Measurements from ENCODE around the gene SULT2B1. TPM values are rescaled to one million over a fixed set of nuclear protein-coding genes. Genes with fewer than 3 reads are reported as not detected.

Gene SULT2B1
- total RNA-seq, 5 donors from 2014 or later (not counting 1 experiment from before 2014, with no cell fraction given) = not detected

DNA sequence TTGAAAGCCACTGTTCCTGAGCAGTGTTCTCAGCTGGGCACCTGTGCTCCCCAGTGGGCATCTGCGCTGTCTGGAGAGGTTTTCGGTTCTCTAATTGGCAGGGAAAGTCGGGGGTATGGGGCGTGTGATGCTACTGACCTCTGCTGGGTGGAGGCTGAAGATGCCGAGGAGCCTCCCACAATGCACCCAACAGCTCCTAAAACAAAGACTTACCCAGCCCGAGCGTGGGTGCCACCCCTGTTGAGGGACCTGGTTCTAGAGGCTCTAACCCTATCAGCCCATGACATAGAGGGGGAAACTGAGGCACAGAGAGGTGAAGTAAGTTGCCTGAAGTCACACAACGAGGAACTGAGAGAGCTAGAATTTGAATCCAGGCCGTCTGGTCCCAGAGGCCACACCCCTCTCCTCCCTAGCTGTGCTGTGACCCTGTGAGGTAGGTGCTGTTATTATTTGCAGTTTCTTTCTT, 56.9 kb downstream of the SULT2B1 start:
- ChIA-PET CTCF (interaction anchor here in 1 of 2 donors (0.6 to 1.4 kb wide), 9 partner anchors 15 to 236 kb away, joined by 3 to 11 read pairs (median 5); no protein-coding TSS in a partner anchor), POLR2A (no interaction called here)
- peaks cover 0 to 10% of the 10 kb centered on the region in 2 experiments for H3K4me1 ChIP-seq (ENCODE audit: control insufficient read depth in 1 of 2, extremely low read depth in 1 of 2, insufficient read depth in 2 of 2, low read length in 2 of 2)
- no peaks in the 10 kb centered on the region for H3K9me3 ChIP-seq
- H3K27ac ChIP-seq (ENCODE audit: low read length) = no peak overlapping the region
- H3K27me3 ChIP-seq (replicated peaks in 1 of 2; ENCODE audit: control insufficient read depth in 2 of 2, extremely low read depth in 1 of 2, insufficient read depth in 2 of 2, low read length in 1 of 2) = no peaks in the 10 kb centered on the region
- peak overlapping the region; percentile 34 to 69 for H3K27ac Mint-ChIP-seq
- no peaks in the 10 kb centered on the region for H3K9me3 Mint-ChIP-seq
- H3K27me3 Mint-ChIP-seq = no peaks in the 10 kb centered on the region
- H3K4me1 Mint-ChIP-seq = peaks cover 4 to 7% (median 5%) of the 10 kb centered on the region in 3 donors
- no peak overlapping the region for H3K4me3 Mint-ChIP-seq
- H3K36me3 ChIP-seq (ENCODE audit: control insufficient read depth in 2 of 2, extremely low read depth in 1 of 2, insufficient read depth in 1 of 2, low read length in 1 of 2) = no peaks in the 10 kb centered on the region
- no peak overlapping the region for H3K4me3 ChIP-seq (ENCODE audit: control insufficient read depth in 1 of 2, extremely low read depth in 1 of 2, low read length in 1 of 2)
- no peaks in the 10 kb centered on the region for H3K36me3 Mint-ChIP-seq
- DNase-seq (peak in 26 of 35 experiments; percentile 30 to 73 (median 49)), ATAC-seq (replicated peaks in 1 of 4) (peak; percentile 76 to 89 (median 83))
- WGBS (ENCODE audit: insufficient coverage) = 50% methylated on average over 1 of the region's 9 CpGs

DNA sequence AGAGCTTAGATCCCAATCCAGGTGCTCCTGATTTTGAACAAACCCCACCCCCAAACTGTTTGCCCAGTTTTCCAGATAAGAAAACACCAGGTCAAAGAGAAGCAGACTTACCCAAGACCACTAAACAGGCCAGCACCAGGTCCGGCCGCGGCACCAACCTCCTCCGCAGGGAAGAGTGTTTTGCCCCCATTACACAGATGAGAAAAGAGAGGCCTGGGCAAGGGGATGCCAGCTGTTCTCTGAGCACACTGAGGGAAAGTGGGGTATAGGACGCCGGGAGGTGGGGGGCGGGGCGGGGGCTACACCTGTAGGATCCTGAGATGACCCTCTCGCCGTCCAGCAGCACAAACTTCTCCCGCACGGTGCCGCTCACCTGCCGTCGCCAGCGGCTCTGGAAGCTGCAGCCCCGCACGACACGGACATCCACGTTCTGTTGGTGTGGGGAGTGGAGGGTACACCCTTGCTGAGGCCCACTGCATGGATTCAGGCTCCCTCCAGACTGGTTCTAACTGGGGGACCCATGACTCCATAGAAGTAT, 57.7 kb downstream of the SULT2B1 start:
- Mint-ChIP-seq H3K27ac (no peak overlapping the region), H3K4me3 (no peak overlapping the region), H3K9me3 (no peaks in the 10 kb centered on the region), H3K27me3 (no peaks in the 10 kb centered on the region), H3K4me1 (peaks cover 4 to 7% (median 5%) of the 10 kb centered on the region in 3 donors), H3K36me3 (no peaks in the 10 kb centered on the region)
- Histone ChIP-seq H3K27ac (ENCODE audit: low read length) (no peak overlapping the region), H3K4me3 (ENCODE audit: control insufficient read depth in 1 of 2, extremely low read depth in 1 of 2, low read length in 1 of 2) (no peak overlapping the region), H3K9me3 (no peaks in the 10 kb centered on the region), H3K36me3 (ENCODE audit: control insufficient read depth in 2 of 2, extremely low read depth in 1 of 2, insufficient read depth in 1 of 2, low read length in 1 of 2) (peaks cover 0 to under 1% of the 10 kb centered on the region in 2 donors), H3K4me1 (ENCODE audit: control insufficient read depth in 1 of 2, extremely low read depth in 1 of 2, insufficient read depth in 2 of 2, low read length in 2 of 2) (peaks cover 0 to 10% of the 10 kb centered on the region in 2 experiments), H3K27me3 (replicated peaks in 1 of 2; ENCODE audit: control insufficient read depth in 2 of 2, extremely low read depth in 1 of 2, insufficient read depth in 2 of 2, low read length in 1 of 2) (no peaks in the 10 kb centered on the region)
- DNase-seq (no peak), ATAC-seq (replicated peaks in 1 of 4) (no peak)
- 96% methylated on average over 16 of the region's 20 CpGs for WGBS (ENCODE audit: insufficient coverage)
- ChIA-PET CTCF (interaction anchor here (0.7 to 1.4 kb wide), 4 partner anchors 25 to 1067 kb away, joined by 3 to 11 read pairs (median 5); no protein-coding TSS in a partner anchor), POLR2A (no interaction called here)

DNA sequence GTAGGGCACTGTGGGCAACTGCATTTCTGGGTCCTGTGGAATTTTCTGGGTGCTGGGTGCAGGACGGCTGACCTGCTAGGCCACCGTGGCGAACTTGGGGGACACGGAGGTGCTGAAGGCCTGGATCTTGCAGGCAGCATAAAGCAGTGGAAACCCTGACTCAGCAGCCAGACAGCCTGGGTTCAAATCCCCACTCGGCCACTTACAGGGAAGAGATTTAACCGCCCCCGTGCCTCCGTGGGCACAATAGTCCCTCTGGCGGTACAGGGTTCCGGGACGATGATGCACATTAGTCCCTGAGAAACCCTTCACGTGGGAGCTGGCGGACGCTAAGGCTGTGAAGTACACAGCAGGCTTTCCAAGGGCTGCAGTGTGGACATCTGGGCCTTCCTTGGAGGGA, 59.9 kb downstream of the SULT2B1 start:
- H3K4me3 Mint-ChIP-seq = no peak overlapping the region
- H3K36me3 Mint-ChIP-seq = peaks cover 13% of the 10 kb centered on the region
- 90% methylated on average over 13 of the region's 14 CpGs for WGBS (ENCODE audit: insufficient coverage)
- no peaks in the 10 kb centered on the region for H3K27me3 Mint-ChIP-seq
- Histone ChIP-seq H3K27me3 (replicated peaks in 1 of 2; ENCODE audit: control insufficient read depth in 2 of 2, extremely low read depth in 1 of 2, insufficient read depth in 2 of 2, low read length in 1 of 2) (no peaks in the 10 kb centered on the region), H3K4me3 (ENCODE audit: control insufficient read depth in 1 of 2, extremely low read depth in 1 of 2, low read length in 1 of 2) (no peak overlapping the region), H3K4me1 (ENCODE audit: control insufficient read depth in 1 of 2, extremely low read depth in 1 of 2, insufficient read depth in 2 of 2, low read length in 2 of 2) (peaks cover 0 to 27% of the 10 kb centered on the region in 2 experiments), H3K27ac (ENCODE audit: low read length) (no peak overlapping the region), H3K9me3 (no peaks in the 10 kb centered on the region), H3K36me3 (ENCODE audit: control insufficient read depth in 2 of 2, extremely low read depth in 1 of 2, insufficient read depth in 1 of 2, low read length in 1 of 2) (peaks cover 18 to 22% of the 10 kb centered on the region in 2 donors)
- peaks cover 8 to 15% (median 12%) of the 10 kb centered on the region in 3 donors for H3K4me1 Mint-ChIP-seq
- no peak for ATAC-seq (replicated peaks in 1 of 4)
- ChIA-PET CTCF (no interaction called here), POLR2A (interaction anchor here in 1 of 2 donors (0.6 kb wide), 1 partner anchor 324 kb away, joined by 7 read pairs; no protein-coding TSS in a partner anchor)
- no peak overlapping the region for H3K27ac Mint-ChIP-seq
- H3K9me3 Mint-ChIP-seq = no peaks in the 10 kb centered on the region
- DNase-seq = no peak

DNA sequence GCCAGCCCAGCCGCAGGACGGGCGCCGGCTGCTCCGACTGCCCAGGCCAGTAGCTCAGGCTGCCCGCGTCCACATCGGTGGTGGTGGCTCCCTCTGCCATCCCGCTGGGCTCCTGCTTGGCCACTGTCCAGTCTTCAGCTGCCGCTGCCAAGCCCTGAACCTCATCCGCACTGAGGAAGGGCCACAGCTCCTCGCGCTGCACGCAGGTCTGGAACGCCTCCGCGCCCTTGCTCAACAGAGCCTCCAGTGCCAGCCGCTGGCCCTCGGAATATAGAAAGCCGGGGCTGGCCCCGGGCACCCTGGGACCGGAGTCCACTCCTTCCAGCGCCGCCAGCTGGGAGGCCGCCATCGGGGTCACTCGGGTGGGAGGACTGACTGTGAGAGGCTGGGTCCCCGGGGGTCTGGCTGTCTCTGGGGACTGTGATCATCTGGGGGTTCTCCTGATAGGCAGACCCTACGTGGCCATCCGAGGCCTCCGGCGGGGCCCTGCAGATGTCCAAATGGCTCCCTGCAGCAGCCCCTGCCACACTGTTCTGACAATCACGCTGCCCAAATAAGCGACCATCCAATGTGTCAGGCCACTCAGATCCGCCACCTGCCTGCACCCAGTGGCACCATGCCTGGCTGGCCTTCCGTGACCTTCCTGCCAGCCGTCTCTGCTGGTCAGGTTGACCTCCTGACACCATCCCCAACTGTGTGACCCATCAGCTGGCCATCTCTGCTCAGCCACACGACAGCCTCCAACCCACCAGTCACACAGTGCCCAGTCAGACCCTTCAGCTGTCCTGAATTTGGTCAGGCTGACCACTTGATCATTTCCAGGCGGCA, 61.3 kb downstream of the SULT2B1 start:
- peaks cover 21 to 31% of the 10 kb centered on the region in 2 donors for H3K36me3 ChIP-seq (ENCODE audit: control insufficient read depth in 2 of 2, extremely low read depth in 1 of 2, insufficient read depth in 1 of 2, low read length in 1 of 2)
- POLR2A ChIA-PET = no interaction called here
- Mint-ChIP-seq H3K9me3 (no peaks in the 10 kb centered on the region), H3K4me3 (no peak overlapping the region), H3K27me3 (no peaks in the 10 kb centered on the region), H3K4me1 (peaks cover 22 to 27% (median 25%) of the 10 kb centered on the region in 3 donors), H3K36me3 (peaks cover 15% of the 10 kb centered on the region), H3K27ac (peak overlapping the region in 1 of 2 donors; percentile 48)
- no peak for DNase-seq
- no peak overlapping the region for H3K27ac ChIP-seq (ENCODE audit: low read length)
- no peaks in the 10 kb centered on the region for H3K27me3 ChIP-seq (replicated peaks in 1 of 2; ENCODE audit: control insufficient read depth in 2 of 2, extremely low read depth in 1 of 2, insufficient read depth in 2 of 2, low read length in 1 of 2)
- 91% methylated on average over 31 of the region's 39 CpGs for WGBS (ENCODE audit: insufficient coverage)
- CTCF ChIA-PET = interaction anchor here in 1 of 2 donors (0.7 kb wide), 1 partner anchor 143 kb away, joined by 4 read pairs; no protein-coding TSS in a partner anchor
- no peak overlapping the region for H3K4me3 ChIP-seq (ENCODE audit: control insufficient read depth in 1 of 2, extremely low read depth in 1 of 2, low read length in 1 of 2)
- H3K9me3 ChIP-seq = no peaks in the 10 kb centered on the region
- ATAC-seq (replicated peaks in 1 of 4) = peak in 1 of 4 experiments; percentile 4
- peaks cover 11 to 41% of the 10 kb centered on the region in 2 experiments for H3K4me1 ChIP-seq (ENCODE audit: control insufficient read depth in 1 of 2, extremely low read depth in 1 of 2, insufficient read depth in 2 of 2, low read length in 2 of 2)

DNA sequence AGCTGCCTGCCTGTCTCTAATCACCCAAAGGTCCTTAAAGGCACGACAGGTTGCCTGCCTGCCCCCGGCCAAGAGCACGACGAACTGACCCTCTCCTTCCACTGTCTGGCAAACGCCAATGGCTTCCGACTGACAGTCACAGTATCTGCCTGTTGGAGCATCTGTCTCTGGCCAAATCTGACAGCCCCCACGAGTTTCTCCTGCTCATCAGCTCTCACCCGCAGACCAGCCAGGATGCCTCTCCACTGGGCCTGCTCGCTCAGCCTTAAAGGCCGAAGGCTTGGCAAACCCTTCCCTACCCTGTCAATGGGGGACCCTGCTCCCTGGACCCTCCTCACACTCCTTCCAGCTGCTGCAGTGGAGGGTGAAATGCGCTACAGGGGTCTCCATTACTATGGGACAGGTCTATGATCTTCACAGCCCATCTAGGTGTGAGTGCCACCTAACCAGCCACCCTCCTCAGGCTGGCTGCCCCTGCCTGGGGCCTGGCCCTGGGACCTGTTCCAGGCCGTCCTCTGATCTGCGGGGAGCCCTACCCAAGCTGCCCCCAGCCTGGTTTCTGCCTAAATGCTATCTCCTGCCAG, 62.0 kb downstream of the SULT2B1 start:
- no peak for ATAC-seq (replicated peaks in 1 of 4)
- Histone ChIP-seq H3K27ac (ENCODE audit: low read length) (no peak overlapping the region), H3K36me3 (ENCODE audit: control insufficient read depth in 2 of 2, extremely low read depth in 1 of 2, insufficient read depth in 1 of 2, low read length in 1 of 2) (peaks cover 21 to 31% of the 10 kb centered on the region in 2 donors), H3K27me3 (replicated peaks in 1 of 2; ENCODE audit: control insufficient read depth in 2 of 2, extremely low read depth in 1 of 2, insufficient read depth in 2 of 2, low read length in 1 of 2) (peaks cover 0 to 2% of the 10 kb centered on the region in 2 experiments), H3K9me3 (no peaks in the 10 kb centered on the region), H3K4me1 (ENCODE audit: control insufficient read depth in 1 of 2, extremely low read depth in 1 of 2, insufficient read depth in 2 of 2, low read length in 2 of 2) (peaks cover 13 to 39% of the 10 kb centered on the region in 2 experiments), H3K4me3 (ENCODE audit: control insufficient read depth in 1 of 2, extremely low read depth in 1 of 2, low read length in 1 of 2) (no peak overlapping the region)
- ChIA-PET CTCF (no interaction called here), POLR2A (no interaction called here)
- Mint-ChIP-seq H3K27ac (peak overlapping the region; percentile 31 to 48), H3K9me3 (no peaks in the 10 kb centered on the region), H3K4me3 (no peak overlapping the region), H3K36me3 (peaks cover 19% of the 10 kb centered on the region), H3K4me1 (peaks cover 24 to 30% (median 27%) of the 10 kb centered on the region in 3 donors), H3K27me3 (no peaks in the 10 kb centered on the region)
- WGBS (ENCODE audit: insufficient coverage) = 91% methylated on average over 13 of the region's 13 CpGs
- no peak for DNase-seq
